Mesothelial cell of epicardium (in vitro differentiated cells): Measurements from ENCODE around the gene DCLK1. TPM values are rescaled to one million over a fixed set of nuclear protein-coding genes. Genes with fewer than 3 reads are reported as not detected.

ENCODE experiments used
- DNase-seq, 2 experiments: peaks; one replicate each; pipeline ENCODE4 v3.0.0; 2021; ENCODE audit warnings: low spot score in 2 of 2; ENCODE audit not compliant: unreplicated experiment in 2 of 2
- H3K27ac Mint-ChIP-seq: 2 replicates; pipeline ENCODE4 v1.8.0; 2021; ENCODE audit warnings: mixed read lengths
- H3K27me3 Mint-ChIP-seq: 2 replicates; pipeline ENCODE4 v1.8.0; 2021; ENCODE audit warnings: low read depth, mixed read lengths
- H3K36me3 Mint-ChIP-seq: 2 replicates; pipeline ENCODE4 v1.8.0; 2021; ENCODE audit warnings: mixed read lengths
- H3K4me1 Mint-ChIP-seq: 2 replicates; pipeline ENCODE4 v1.8.0; 2021; ENCODE audit warnings: mixed read lengths
- H3K4me3 Mint-ChIP-seq: 2 replicates; pipeline ENCODE4 v1.8.0; 2021; ENCODE audit warnings: mild to moderate bottlenecking, moderate library complexity, mixed read lengths
- H3K9me3 Mint-ChIP-seq: 2 replicates; pipeline ENCODE4 v1.8.0; 2021; ENCODE audit warnings: mixed read lengths
- total RNA-seq: library from RNA; stranded (reverse); gene quantifications from 3 replicates; pipeline ENCODE4 v1.2.1, GENCODE V29; 2021
- TF ChIP-seq, protein P1 (sequence below): fragments of 200-600 bp; sonication (generic); IDR thresholded peaks from one replicate; pipeline ENCODE4 v1.5.0; 2021; ENCODE audit warnings: antibody characterized with exemption; ENCODE audit not compliant: unreplicated experiment

DCLK1 gene
- total RNA-seq, 1 donor from 2014 or later: 21.7 TPM

DNA sequence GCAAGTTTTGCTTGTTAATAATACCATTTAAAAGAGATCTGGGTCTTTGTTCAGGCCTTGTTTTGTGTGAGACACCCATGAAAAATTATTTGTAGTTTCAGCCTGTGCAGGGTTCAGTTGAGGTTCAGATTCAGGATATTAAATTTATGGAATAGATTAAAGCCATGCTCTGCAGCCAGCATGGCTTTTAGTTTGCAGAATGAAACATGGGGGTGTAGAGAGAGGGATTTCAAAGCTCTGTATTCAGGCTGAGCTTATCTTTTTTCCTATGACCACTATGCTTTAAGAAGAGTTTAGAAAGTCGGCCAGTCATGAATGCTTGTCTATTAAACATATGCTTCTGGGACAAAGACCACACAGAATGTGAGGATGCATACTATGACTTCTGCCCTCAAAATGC, 73.6 kb downstream of the DCLK1 start:
- TF ChIP-seq, protein P1, sequence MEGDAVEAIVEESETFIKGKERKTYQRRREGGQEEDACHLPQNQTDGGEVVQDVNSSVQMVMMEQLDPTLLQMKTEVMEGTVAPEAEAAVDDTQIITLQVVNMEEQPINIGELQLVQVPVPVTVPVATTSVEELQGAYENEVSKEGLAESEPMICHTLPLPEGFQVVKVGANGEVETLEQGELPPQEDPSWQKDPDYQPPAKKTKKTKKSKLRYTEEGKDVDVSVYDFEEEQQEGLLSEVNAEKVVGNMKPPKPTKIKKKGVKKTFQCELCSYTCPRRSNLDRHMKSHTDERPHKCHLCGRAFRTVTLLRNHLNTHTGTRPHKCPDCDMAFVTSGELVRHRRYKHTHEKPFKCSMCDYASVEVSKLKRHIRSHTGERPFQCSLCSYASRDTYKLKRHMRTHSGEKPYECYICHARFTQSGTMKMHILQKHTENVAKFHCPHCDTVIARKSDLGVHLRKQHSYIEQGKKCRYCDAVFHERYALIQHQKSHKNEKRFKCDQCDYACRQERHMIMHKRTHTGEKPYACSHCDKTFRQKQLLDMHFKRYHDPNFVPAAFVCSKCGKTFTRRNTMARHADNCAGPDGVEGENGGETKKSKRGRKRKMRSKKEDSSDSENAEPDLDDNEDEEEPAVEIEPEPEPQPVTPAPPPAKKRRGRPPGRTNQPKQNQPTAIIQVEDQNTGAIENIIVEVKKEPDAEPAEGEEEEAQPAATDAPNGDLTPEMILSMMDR: no peak
- Mint-ChIP-seq H3K27me3 (peaks cover 8% of the 10 kb centered on the region), H3K36me3 (no peaks in the 10 kb centered on the region), H3K27ac (no peak overlapping the region), H3K9me3 (no peaks in the 10 kb centered on the region), H3K4me1 (peaks cover 48% of the 10 kb centered on the region), H3K4me3 (no peak overlapping the region)
- DNase-seq: no peak

DNA sequence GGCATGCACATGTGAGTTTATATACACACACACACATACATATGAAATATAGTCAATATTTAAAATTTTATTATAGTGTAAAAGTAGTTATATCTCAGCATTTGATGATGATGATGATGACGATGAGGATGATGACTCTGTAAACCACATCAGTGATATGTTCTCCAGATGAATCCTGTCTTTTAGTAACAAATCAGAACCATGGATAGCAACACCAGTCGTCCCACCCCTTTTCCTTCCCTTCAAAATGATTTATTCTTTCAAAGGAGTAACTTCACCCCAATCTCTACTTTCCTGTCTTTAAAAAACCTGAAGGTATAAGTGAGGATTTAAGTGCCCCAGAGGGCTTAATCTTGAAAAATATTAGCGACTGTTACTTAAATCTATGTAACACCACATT, 74.1 kb downstream of the DCLK1 start:
- H3K9me3 Mint-ChIP-seq: no peaks in the 10 kb centered on the region
- peaks cover 44% of the 10 kb centered on the region for H3K4me1 Mint-ChIP-seq
- no peaks in the 10 kb centered on the region for H3K36me3 Mint-ChIP-seq
- H3K27me3 Mint-ChIP-seq: peaks cover 11% of the 10 kb centered on the region
- DNase-seq: no peak
- H3K4me3 Mint-ChIP-seq: no peak overlapping the region
- no peak overlapping the region for H3K27ac Mint-ChIP-seq
- TF ChIP-seq, protein P1: no peak

- peaks cover 12% of the 10 kb centered on the region for H3K27me3 Mint-ChIP-seq
- H3K4me1 Mint-ChIP-seq: peaks cover 32% of the 10 kb centered on the region
- TF ChIP-seq, protein P1: no peak
- H3K36me3 Mint-ChIP-seq: no peaks in the 10 kb centered on the region
- no peaks in the 10 kb centered on the region for H3K9me3 Mint-ChIP-seq
- H3K4me3 Mint-ChIP-seq: no peak overlapping the region
- DNase-seq: no peak
- peak overlapping the region; percentile 35 for H3K27ac Mint-ChIP-seq
Measured at GRCh38 chr13:36055366-36055765, 75.8 kb downstream of the DCLK1 start.

- Mint-ChIP-seq H3K4me3 (no peak overlapping the region), H3K27me3 (peaks cover 12% of the 10 kb centered on the region)
Measured at GRCh38 chr13:36054041-36054440, 77.1 kb downstream of the DCLK1 start.

DNA sequence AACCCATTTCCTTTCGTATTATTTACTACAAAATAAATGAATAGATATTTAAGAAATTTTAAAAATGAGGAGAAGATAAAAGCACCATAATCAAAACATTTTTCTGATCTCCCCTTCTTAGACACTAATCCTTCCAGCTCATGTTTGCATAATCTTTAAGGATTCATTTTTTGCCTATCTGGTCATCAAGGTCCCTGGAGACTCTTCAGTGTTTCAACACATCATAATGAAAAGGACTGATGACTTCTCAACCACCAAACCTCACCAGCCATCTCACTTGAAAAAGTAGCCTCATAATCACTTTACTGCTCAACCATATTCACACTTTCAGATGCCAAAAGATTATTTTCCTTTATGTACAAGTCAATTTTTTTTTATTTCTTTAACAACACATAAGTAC, 80.1 kb downstream of the DCLK1 start:
- Mint-ChIP-seq H3K27me3 (peaks cover 12% of the 10 kb centered on the region), H3K4me1 (peaks cover 20% of the 10 kb centered on the region), H3K9me3 (no peaks in the 10 kb centered on the region), H3K36me3 (no peaks in the 10 kb centered on the region), H3K4me3 (no peak overlapping the region), H3K27ac (no peak overlapping the region)
- DNase-seq: no peak
- TF ChIP-seq, protein P1: no peak

More at GRCh38 chr13:36054041-36054440, 77.1 kb downstream of the DCLK1 start:
- TF ChIP-seq, protein P1: no peak
- DNase-seq: no peak
- no peaks in the 10 kb centered on the region for H3K9me3 Mint-ChIP-seq
- no peaks in the 10 kb centered on the region for H3K36me3 Mint-ChIP-seq
- H3K27ac Mint-ChIP-seq: no peak overlapping the region
- peaks cover 26% of the 10 kb centered on the region for H3K4me1 Mint-ChIP-seq

GRCh38 chr13:36046672-36047071, 84.5 kb downstream of the DCLK1 start:
- Mint-ChIP-seq H3K4me1 (peaks cover 17% of the 10 kb centered on the region), H3K27me3 (no peaks in the 10 kb centered on the region), H3K9me3 (peaks cover 8% of the 10 kb centered on the region), H3K27ac (no peak overlapping the region), H3K4me3 (no peak overlapping the region), H3K36me3 (no peaks in the 10 kb centered on the region)
- TF ChIP-seq, protein P1: no peak
- DNase-seq: no peak
